HEK293 (cell line): ENCODE results near the gene FEZ2.

Experiments
- CTCF ChIA-PET: fragments of 350-600 bp; formaldehyde crosslinking; extraction: SDS; loops from one replicate; lab custom pipeline; 2021; ENCODE audit warnings: antibody characterized with exemption; lab: Yijun Ruan, JAX
- POLR2A ChIA-PET: fragments of 300-600 bp; formaldehyde crosslinking; extraction: SDS; loops from one replicate; lab custom pipeline; 2020; ENCODE audit warnings: antibody characterized with exemption, inconsistent platforms; lab: Yijun Ruan, JAX
- H3K27ac ChIP-seq: fragments of 200-500 bp; sonication (Bioruptor generic); 2 replicates; pipeline ENCODE4 v1.5.1; 2014; ENCODE audit warnings: low read depth, low read length, control low read depth, inconsistent platforms; ENCODE audit errors: extremely low read depth
- H3K36me3 ChIP-seq, 2 experiments: fragments of 200-500 bp in 1 of 2; sonication (Bioruptor generic) in 1 of 2; 1 replicate in 1 of 2; 2 replicates in 1 of 2; pipeline ENCODE4 v1.5.1; 2014 to 2017; ENCODE audit warnings: inconsistent platforms in 2 of 2, low read length in 2 of 2; ENCODE audit not compliant: control insufficient read depth in 2 of 2, insufficient read depth in 1 of 2
- H3K4me1 ChIP-seq: fragments of 200-500 bp; sonication (Bioruptor generic); 2 replicates; pipeline ENCODE4 v1.5.1; 2014; ENCODE audit warnings: mild to moderate bottlenecking, low read length, inconsistent platforms; ENCODE audit not compliant: control insufficient read depth, insufficient read depth
- H3K4me3 ChIP-seq: 2 replicates; pipeline ENCODE4 v1.5.1; 2011; ENCODE audit warnings: low read depth, mild to moderate bottlenecking, control low read depth, low read length, moderate library complexity
- H3K9me3 ChIP-seq: fragments of 200-500 bp; sonication (Bioruptor generic); 2 replicates; pipeline ENCODE4 v1.5.1; 2014; ENCODE audit warnings: low read depth, low read length, inconsistent platforms; ENCODE audit not compliant: control insufficient read depth, insufficient read depth
- BCL11B ChIP-seq: fragments of 450-650 bp; formaldehyde crosslinking; IDR thresholded peaks from 2 replicates; pipeline ENCODE4 v1.5.1; 2016; ENCODE audit warnings: low read depth, missing biosample characterization, missing genetic modification characterization
- PRDM10 ChIP-seq: fragments of 450-650 bp; formaldehyde crosslinking; IDR thresholded peaks from 2 replicates; pipeline ENCODE4 v1.5.1; 2016; ENCODE audit warnings: missing biosample characterization, missing genetic modification characterization
- REPIN1 ChIP-seq: fragments of 450-650 bp; formaldehyde crosslinking; IDR thresholded peaks from 2 replicates; pipeline ENCODE4 v1.5.1; 2017; ENCODE audit warnings: missing biosample characterization, missing genetic modification characterization, low read depth
- SCRT1 ChIP-seq: fragments of 450-650 bp; formaldehyde crosslinking; IDR thresholded peaks from 2 replicates; pipeline ENCODE4 v1.5.1; 2016; ENCODE audit warnings: missing biosample characterization, missing genetic modification characterization, borderline replicate concordance
- SP7 ChIP-seq: fragments of 450-650 bp; formaldehyde crosslinking; IDR thresholded peaks from 2 replicates; pipeline ENCODE4 v1.5.1; 2016; ENCODE audit warnings: missing biosample characterization, missing genetic modification characterization
- ZBTB7A ChIP-seq: fragments of 450-650 bp; formaldehyde crosslinking; IDR thresholded peaks from 2 replicates; pipeline ENCODE4 v1.5.1; 2016; ENCODE audit warnings: low read depth, missing biosample characterization, missing genetic modification characterization
- ZBTB8A ChIP-seq: fragments of 450-650 bp; formaldehyde crosslinking; IDR thresholded peaks from 2 replicates; pipeline ENCODE4 v1.5.1; 2016; ENCODE audit warnings: missing biosample characterization, missing genetic modification characterization
- ZNF132 ChIP-seq: fragments of 450-650 bp; formaldehyde crosslinking; IDR thresholded peaks from 2 replicates; pipeline ENCODE4 v1.5.1; 2017; ENCODE audit warnings: missing biosample characterization, missing genetic modification characterization, borderline replicate concordance
- ZNF184 ChIP-seq: fragments of 450-650 bp; IDR thresholded peaks from 2 replicates; pipeline ENCODE4 v1.5.1; 2018; ENCODE audit warnings: missing biosample characterization, mild to moderate bottlenecking, missing genetic modification characterization
- ZNF19 ChIP-seq: fragments of 450-650 bp; formaldehyde crosslinking; IDR thresholded peaks from 2 replicates; pipeline ENCODE4; 2016; ENCODE audit warnings: missing biosample characterization, missing genetic modification characterization, low read depth
- ZNF248 ChIP-seq: fragments of 450-650 bp; formaldehyde crosslinking; IDR thresholded peaks from 2 replicates; pipeline ENCODE4 v1.5.1; 2017; ENCODE audit warnings: missing biosample characterization, missing genetic modification characterization
- ZNF391 ChIP-seq: fragments of 450-650 bp; formaldehyde crosslinking; IDR thresholded peaks from 2 replicates; pipeline ENCODE4 v1.5.1; 2016; ENCODE audit warnings: low read depth, missing biosample characterization, missing genetic modification characterization, borderline replicate concordance
- ZNF416 ChIP-seq: fragments of 450-650 bp; formaldehyde crosslinking; IDR thresholded peaks from 2 replicates; pipeline ENCODE4 v1.5.1; 2016; ENCODE audit warnings: missing biosample characterization, missing genetic modification characterization
- ZNF473 ChIP-seq: fragments of 450-650 bp; formaldehyde crosslinking; IDR thresholded peaks from 2 replicates; pipeline ENCODE4 v1.5.1; 2017; ENCODE audit warnings: missing biosample characterization, missing genetic modification characterization
- ZNF544 ChIP-seq: fragments of 450-650 bp; formaldehyde crosslinking; IDR thresholded peaks from 2 replicates; pipeline ENCODE4 v1.5.0; 2017; ENCODE audit warnings: missing biosample characterization, missing genetic modification characterization
- ZNF548 ChIP-seq: fragments of 450-650 bp; formaldehyde crosslinking; IDR thresholded peaks from 2 replicates; pipeline ENCODE4 v1.5.1; 2016; ENCODE audit warnings: missing biosample characterization, missing genetic modification characterization
- ZNF629 ChIP-seq: fragments of 450-650 bp; formaldehyde crosslinking; IDR thresholded peaks from 2 replicates; pipeline ENCODE4 v1.5.1; 2017; ENCODE audit warnings: missing biosample characterization, missing genetic modification characterization
- ZNF677 ChIP-seq: fragments of 450-650 bp; IDR thresholded peaks from 2 replicates; pipeline ENCODE4 v1.5.0; 2018; ENCODE audit warnings: missing biosample characterization, mild to moderate bottlenecking, missing genetic modification characterization, moderate library complexity
- ZNF707 ChIP-seq: fragments of 450-650 bp; formaldehyde crosslinking; IDR thresholded peaks from 2 replicates; pipeline ENCODE4 v1.5.1; 2016; ENCODE audit warnings: missing biosample characterization, missing genetic modification characterization
- ZNF747 ChIP-seq: fragments of 450-650 bp; formaldehyde crosslinking; IDR thresholded peaks from 2 replicates; pipeline ENCODE4 v1.5.1; 2016; ENCODE audit warnings: missing biosample characterization, missing genetic modification characterization
- ZNF785 ChIP-seq: fragments of 450-650 bp; formaldehyde crosslinking; IDR thresholded peaks from 2 replicates; pipeline ENCODE4 v1.5.1; 2016; ENCODE audit warnings: missing biosample characterization, missing genetic modification characterization
- ZNF792 ChIP-seq: fragments of 450-650 bp; formaldehyde crosslinking; IDR thresholded peaks from 2 replicates; pipeline ENCODE4 v1.5.1; 2016; ENCODE audit warnings: missing biosample characterization, missing genetic modification characterization
- TF ChIP-seq, protein P1 (sequence below): fragments of 450-650 bp; formaldehyde crosslinking; IDR thresholded peaks from 2 replicates; pipeline ENCODE4 v1.5.1; 2017; ENCODE audit warnings: missing biosample characterization, missing genetic modification characterization

FEZ2 gene

DNA sequence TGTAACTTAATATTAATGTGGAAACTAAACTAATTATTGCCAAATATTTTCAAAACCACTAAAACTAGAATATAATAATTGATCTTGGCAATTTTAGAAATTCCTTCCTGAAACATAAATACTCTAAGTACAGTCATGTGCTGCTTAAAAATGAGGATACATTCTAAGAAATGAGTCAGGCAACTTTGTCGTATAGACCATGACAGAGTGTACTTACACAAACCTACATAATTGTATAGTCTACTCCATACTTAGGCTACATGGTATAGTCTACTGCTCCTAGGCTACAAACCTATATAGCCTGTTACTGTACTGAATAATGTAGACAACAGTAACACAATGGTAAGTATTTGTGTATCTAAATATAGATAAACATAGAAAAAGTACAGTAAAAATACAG is 27.6 kb downstream of the FEZ2 start:
- no peak for TF ChIP-seq ZNF416 (tag by site-specific recombination)
- no peak for TF ChIP-seq ZNF19 (tag by site-specific recombination)
- TF ChIP-seq BCL11B (tag by site-specific recombination), result no peak
- no peak for TF ChIP-seq SP7 (tag by site-specific recombination)
- TF ChIP-seq ZNF548, result no peak
- TF ChIP-seq ZNF132 (tag by site-specific recombination), result no peak
- ChIA-PET POLR2A (no interaction called here), CTCF (no interaction called here)
- H3K4me3 ChIP-seq, result no peak overlapping the region
- H3K4me1 ChIP-seq, result no peaks in the 10 kb centered on the region
- no peaks in the 10 kb centered on the region for H3K9me3 ChIP-seq
- H3K36me3 ChIP-seq, result peaks cover 9 to 22% of the 10 kb centered on the region in 2 experiments; a peak in 2 of 3 replicates
- H3K27ac ChIP-seq, result no peak overlapping the region

DNA sequence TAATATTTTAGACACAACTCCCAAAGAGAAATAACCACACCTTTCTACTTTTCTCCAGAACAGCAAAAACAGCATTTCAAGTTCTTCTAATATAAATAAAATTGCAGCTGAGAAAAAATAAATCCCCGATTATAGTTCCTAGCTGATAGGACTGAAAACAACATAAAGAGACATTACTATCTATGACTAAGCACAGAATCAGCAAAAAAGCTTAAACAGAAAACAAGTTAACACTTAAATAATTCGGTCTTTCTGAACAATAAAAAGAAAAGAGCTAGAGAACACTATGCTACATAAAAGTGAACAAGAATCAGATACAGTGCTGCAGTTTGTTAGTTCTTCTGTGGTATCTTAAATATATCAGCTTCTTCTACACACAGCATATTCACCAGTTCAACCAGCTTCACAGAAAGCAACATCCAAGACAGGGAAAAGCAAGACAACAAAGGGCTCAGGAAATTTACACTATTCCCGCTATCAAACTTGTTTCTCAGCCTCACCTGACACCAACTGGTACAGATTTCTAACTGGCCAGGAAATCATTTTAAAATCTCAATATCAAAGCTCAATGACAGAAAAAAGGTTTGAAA is 28.6 kb downstream of the FEZ2 start:
- TF ChIP-seq ZNF629 (tag by site-specific recombination), result no peak
- TF ChIP-seq ZNF792, result no peak
- ChIA-PET CTCF (no interaction called here), POLR2A (no interaction called here)
- Histone ChIP-seq H3K9me3 (no peaks in the 10 kb centered on the region), H3K4me3 (no peak overlapping the region), H3K4me1 (no peaks in the 10 kb centered on the region), H3K27ac (no peak overlapping the region), H3K36me3 (peaks cover 5 to 19% of the 10 kb centered on the region in 2 experiments; a peak in 2 of 3 replicates)

GRCh38 chr2:36568516-36569246 is 29.3 kb downstream of the FEZ2 start:
- no peak overlapping the region for H3K4me3 ChIP-seq
- no peak for TF ChIP-seq ZNF747
- TF ChIP-seq ZNF473 (tag by site-specific recombination), result no peak
- TF ChIP-seq ZNF248 (tag by site-specific recombination), result no peak
- TF ChIP-seq ZNF548, result no peak
- no peak for TF ChIP-seq ZNF391
- ChIA-PET POLR2A (no interaction called here), CTCF (no interaction called here)
- H3K4me1 ChIP-seq, result no peaks in the 10 kb centered on the region
- peaks cover 5 to 19% of the 10 kb centered on the region in 2 experiments; a peak in 2 of 3 replicates for H3K36me3 ChIP-seq
- no peak overlapping the region for H3K27ac ChIP-seq
- H3K9me3 ChIP-seq, result no peaks in the 10 kb centered on the region

DNA sequence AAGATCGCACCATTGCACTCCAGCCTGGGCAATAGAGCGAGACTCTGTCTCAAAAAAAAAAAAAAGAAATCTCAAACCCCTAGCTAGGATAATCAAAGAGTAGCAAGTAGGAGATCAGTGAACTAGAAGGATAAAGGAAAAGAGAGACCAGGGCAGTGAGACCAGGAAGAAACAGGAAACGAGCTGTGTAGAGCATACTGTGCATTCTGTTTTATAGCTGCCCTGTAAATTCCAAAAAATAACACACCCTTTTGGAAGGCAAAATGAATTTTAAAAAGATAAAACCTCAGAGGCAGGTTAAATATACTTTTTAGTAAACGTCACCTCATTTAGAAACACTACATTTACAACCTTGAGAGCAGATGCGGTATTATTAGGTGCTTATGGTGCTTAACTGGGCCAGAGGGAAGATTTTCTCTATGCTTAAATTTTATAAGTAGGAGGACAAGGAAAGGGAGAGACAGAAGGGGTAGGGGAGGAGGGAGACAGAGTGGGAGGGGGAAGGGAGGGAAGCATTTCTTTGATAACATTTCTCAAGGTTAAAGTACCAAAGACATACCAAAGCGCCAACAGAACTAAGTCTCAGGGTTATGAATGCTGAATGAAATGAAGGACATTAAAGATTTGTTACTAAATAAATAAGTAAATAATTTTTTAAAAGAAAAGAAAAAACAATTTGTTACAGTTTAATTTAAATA is 30.1 kb downstream of the FEZ2 start:
- Histone ChIP-seq H3K4me1 (no peaks in the 10 kb centered on the region), H3K27ac (no peak overlapping the region), H3K9me3 (no peaks in the 10 kb centered on the region), H3K36me3 (peaks cover 5 to 14% of the 10 kb centered on the region in 2 experiments; a peak in 2 of 3 replicates), H3K4me3 (no peak overlapping the region)
- ChIA-PET CTCF (interaction anchor here (0.7 to 1.1 kb wide), 2 partner anchors 16 to 147 kb away, joined by 3 to 4 read pairs; no protein-coding TSS in a partner anchor), POLR2A (no interaction called here)
- TF ChIP-seq ZNF544 (tag by site-specific recombination) (no peak), PRDM10 (tag by site-specific recombination) (no peak), ZNF792 (no peak), ZNF707 (tag by site-specific recombination) (no peak), ZNF184 (no peak), ZNF677 (tag by site-specific recombination) (no peak), ZBTB8A (tag by site-specific recombination) (no peak), SCRT1 (tag by site-specific recombination) (no peak), ZNF391 (no peak), ZNF785 (tag by site-specific recombination) (no peak), REPIN1 (tag by site-specific recombination) (no peak), ZBTB7A (tag by site-specific recombination) (no peak)
- TF ChIP-seq, protein P1, sequence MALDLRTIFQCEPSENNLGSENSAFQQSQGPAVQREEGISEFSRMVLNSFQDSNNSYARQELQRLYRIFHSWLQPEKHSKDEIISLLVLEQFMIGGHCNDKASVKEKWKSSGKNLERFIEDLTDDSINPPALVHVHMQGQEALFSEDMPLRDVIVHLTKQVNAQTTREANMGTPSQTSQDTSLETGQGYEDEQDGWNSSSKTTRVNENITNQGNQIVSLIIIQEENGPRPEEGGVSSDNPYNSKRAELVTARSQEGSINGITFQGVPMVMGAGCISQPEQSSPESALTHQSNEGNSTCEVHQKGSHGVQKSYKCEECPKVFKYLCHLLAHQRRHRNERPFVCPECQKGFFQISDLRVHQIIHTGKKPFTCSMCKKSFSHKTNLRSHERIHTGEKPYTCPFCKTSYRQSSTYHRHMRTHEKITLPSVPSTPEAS (tag by site-specific recombination), result no peak
